ENCODE measurements around the gene ZRANB1.

ZRANB1 gene

DNA sequence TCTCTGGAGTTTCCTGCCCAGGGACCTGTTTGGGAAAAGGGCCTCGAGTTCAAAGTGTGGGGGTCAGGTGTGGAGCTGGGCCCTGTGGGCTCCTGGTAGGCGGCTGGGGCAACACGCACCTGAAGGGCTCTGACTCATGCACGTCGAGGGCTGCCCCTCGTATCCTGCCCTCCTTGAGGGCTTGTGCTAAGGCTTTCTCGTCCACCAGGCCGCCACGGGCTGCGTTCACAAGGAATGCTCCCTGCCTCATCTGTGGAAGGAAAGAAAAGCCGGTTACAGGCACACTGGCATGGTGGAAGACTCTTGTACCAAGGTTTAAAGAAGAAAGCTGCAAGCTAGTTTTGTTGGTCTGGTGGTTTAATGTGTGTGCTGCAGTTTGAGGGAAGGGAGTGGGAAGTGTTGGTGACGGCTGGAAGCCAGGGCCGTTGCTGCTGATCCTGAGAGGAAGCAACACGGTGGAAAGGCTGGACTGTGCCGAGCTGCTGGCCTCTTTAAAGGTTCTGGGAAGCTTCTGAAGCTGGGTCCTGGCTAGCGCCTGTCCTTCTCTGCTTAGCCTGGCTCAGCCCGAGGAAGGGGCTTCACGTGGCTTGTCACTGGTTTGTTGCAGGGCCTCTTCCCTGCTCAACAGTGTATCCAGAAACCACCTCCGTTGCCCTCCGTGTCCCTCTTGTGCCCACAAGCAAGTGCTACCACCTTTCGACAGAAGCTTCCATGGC lies 52.0 kb downstream of the ZRANB1 start:
- DNase-seq (ENCODE audit: low spot score): no peak

DNA sequence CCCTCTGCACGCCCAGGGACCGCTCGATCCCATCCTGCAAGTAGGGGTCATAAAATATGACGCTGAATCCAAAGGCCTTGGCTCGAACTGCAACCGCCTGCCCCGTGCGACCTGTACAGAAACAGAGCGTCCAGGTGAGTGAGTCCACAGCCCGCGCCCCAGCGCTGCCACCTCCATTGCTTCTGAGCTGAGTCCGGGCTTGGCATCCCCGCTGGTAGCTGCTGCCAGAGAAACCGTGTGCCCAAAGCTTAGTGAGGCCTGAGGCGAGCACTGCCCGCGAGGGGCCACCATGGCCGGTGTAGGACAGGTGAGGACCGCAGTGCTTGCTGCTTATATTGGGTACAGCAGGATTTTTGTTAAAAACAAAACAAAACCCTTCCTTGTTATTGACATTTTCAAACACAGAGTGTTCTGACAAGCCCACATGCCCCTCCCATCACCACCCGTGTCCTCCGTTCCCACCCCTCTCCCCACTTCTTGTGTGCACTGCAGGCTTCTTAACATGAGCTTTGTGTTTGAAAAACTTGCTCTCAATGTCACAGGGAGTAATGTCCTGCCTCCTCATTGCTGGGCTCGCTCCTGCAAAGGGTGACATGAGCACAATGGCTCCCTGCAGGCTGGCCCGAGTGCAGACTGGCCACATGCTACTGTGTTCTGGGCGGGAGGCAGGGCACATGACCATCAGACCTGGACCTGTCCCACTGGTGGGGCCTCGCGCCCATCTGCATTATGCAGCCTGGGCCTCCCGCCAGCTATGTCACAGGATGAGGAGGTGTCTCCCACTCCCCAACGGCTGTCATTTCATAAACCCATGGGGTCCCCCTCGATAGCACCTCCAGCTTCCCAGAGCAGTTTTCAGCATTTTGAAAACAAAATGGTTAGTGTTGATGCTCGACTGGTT lies 52.9 kb downstream of the ZRANB1 start:
- DNase-seq (ENCODE audit: low spot score): no peak

DNA sequence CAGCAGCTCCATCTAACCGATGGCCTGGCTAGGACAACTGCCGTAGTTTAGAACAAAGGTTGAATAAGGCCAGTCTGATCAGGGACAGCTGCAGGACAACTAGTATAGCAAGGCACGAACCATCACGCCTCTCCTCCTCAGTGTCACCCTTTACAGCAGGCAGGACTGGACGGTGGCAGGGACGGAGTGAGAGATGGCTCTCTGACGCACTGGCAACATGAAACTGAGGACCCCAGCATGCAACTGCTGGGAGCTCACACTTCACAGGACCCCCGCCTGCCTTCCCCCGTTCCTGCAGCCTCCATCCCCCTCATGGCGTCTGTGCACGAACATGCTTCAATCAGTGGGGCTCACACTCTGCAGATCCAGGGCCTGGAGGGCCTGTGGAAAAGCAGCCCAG lies 53.7 kb downstream of the ZRANB1 start:
- DNase-seq (ENCODE audit: low spot score): no peak

DNA sequence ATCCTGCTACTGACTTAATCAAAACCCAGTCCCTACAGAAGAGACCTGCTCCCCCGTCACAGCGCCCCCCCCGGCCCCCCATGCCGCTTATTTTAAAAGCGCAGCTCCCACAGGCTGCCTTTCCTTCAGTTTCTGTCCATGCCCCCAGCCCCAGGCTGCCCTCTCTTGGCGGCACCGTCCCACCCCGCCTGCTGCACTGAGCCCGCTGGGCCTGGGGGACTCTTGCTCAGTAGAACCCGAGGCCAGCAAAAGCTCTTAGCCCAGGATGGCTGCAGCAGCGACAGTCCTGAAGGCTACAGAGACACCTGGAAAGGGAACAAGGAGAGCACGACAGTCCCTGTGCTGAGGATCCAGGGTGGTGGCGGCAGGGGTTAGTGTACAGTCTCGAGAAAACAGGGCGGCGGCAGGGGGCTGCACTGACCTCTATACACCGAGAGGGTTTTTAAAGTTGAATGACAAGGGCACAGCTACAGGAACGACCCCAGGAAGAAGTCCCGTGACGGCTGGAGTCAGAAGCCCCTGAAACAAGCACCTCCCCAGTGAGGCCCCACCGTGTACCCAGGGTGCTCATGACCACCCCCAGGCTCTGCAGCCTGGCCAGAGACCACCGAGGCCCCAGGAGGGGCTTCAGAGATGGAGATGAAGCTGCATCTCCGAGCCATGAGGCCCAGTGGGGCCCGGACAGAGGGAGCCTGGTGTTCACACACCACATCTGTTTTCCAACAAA lies 54.4 kb downstream of the ZRANB1 start:
- no peak for DNase-seq (ENCODE audit: low spot score)

DNA sequence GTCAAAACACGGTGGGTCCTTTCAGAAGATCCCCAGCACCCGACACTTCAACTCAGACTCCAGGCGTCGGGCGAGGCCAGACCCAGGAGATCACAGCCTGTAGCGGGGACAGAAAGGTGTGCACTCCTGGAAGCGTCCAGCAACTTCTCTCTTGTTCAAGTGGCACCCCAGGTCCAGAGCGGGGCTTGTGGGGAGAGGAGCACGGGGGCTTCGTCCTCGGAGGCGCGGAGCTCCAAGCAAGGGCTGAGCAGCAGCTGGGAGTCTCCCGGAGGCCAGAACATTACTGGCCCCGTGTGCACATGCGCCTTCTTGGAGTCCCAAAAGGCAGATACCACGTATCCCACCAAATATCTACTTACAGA lies 54.9 kb downstream of the ZRANB1 start:
- no peak for DNase-seq (ENCODE audit: low spot score)

DNA sequence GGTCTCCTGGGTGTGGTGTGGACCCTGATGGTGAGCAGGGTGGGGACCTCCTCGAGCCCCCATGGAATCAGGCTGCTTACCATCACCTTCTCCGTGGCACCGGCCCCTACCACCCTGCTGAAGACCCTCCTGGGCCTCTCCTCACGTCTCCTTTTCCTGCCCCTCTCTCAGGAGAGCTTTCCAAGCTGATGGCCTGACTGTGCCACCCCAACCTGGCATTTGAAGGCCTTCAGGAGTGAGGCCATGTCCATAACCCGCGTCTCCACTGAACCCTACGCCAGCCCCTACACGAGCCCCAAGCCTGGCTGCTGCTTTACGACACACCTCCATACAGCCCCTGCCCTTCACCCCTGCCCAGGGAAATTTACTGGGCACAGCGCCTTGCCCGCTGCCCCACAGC lies 55.4 kb downstream of the ZRANB1 start:
- no peak for DNase-seq (ENCODE audit: low spot score)

DNA sequence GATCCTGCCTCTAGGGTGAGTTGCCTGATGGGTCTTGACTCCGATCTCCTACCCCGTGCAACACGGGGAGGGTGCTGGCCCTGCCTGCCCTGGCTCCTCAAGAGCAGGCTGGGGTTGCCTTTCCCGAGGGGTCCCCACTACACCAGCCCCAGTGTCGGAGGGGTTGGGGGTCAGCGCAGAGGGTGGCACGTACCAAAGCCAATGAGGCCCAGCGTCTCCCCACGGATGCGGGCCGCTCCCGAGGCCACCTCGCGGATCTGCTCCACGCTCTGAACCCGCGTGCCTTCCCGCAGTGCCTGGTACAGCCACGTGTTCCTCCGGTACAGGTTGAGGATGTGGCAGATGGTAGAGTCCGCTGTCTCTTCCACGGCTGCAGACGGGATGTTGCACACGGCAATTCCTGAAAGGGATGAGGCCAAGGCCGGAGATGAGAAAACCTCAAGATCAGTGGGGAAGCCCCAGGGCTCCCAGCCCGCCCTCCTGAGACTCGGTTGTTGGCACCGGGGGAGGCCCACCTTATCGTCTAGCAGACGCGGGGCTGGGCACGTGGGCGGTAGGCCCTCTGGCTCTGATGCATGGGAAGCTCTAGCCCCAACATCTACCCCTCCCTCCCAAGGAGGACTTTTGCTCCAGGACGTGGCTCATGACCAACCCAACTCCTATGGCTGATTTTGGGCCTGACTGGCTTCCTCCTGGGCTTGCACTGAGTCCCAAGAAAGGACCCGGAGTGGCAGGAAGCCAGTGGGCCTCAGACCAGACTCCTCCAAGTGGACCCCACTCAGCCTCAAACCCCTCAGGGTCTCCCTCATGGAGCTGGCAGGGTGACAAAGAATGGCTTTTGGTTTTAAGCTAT lies 56.1 kb downstream of the ZRANB1 start:
- no peak for DNase-seq (ENCODE audit: low spot score)

DNA sequence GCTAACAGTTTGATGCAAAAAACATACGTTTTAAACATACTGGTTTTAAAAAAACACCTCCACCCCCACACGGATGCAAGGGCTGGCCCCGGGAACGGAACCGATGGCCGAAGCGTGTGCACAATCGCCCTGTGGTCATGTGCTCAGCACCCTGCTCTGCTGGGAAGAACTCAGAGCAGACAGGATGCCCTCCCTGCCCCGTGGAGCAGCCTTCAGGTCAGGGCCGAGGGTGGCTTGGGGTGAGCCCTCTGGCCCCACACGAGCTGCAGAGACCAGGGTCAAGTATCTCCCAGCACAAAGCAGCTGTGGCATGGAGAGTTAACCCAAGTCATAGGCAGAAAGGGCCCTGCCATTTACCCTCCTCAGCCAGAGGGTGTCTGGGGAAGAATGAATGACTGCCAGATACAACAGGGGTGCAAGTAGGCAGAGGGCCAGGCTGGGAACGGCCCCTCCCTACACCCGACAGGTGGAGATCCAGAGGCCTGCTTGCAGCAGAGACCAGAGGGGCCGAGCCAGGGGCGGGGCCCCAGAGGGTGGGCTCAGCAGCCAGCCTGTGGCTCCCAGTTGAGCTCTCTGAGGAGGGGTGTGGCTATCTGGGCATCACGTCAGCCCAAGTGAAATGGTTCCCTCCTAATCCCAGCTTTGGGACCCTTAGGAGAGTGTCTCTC lies 56.8 kb downstream of the ZRANB1 start:
- DNase-seq (ENCODE audit: low spot score): no peak

DNA sequence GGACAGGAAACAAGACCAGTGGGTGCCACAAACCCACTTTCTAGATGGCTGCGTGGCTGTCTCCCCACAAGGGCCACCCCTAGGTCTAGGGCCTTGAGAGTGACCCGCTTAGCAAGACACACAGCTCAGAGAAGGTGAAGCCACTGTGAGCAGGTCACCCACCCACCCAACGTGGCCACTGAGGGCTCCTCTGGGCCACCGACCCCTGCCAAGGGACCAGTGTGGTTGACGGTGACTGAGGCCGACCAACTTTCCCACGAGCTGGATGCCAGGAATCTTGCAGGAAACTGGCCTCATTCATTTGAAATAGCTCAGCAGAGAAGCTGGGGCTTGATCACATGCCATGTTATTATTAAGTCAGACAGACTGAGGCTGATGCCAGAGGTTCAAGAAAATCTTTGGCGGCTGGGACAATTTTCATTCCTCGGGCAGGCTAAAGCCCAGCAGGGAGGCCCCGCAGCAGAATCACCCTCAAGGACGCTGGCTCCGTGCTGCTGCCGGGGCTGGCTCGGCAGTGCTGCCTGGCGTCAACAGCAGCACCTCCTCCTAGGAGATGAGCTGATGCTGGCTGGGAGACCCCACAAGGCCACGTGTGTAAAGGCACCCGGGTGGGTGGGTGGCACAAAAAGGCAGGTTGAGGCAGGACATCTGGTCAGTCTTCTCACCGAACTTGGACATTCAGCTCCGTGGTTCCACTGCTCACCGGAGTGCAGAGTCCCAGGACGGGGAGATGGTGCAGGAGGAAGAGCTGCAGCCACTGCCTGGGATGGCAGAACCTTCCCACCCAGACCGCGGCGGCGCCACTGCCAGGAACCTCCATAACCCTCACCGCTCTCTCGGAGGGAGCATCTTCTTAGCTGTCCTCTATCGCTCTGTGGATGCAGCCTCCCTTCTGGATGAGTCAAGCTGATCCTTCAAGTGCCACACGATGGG lies 57.8 kb downstream of the ZRANB1 start:
- peak; percentile 68 for DNase-seq (ENCODE audit: low spot score)

DNA sequence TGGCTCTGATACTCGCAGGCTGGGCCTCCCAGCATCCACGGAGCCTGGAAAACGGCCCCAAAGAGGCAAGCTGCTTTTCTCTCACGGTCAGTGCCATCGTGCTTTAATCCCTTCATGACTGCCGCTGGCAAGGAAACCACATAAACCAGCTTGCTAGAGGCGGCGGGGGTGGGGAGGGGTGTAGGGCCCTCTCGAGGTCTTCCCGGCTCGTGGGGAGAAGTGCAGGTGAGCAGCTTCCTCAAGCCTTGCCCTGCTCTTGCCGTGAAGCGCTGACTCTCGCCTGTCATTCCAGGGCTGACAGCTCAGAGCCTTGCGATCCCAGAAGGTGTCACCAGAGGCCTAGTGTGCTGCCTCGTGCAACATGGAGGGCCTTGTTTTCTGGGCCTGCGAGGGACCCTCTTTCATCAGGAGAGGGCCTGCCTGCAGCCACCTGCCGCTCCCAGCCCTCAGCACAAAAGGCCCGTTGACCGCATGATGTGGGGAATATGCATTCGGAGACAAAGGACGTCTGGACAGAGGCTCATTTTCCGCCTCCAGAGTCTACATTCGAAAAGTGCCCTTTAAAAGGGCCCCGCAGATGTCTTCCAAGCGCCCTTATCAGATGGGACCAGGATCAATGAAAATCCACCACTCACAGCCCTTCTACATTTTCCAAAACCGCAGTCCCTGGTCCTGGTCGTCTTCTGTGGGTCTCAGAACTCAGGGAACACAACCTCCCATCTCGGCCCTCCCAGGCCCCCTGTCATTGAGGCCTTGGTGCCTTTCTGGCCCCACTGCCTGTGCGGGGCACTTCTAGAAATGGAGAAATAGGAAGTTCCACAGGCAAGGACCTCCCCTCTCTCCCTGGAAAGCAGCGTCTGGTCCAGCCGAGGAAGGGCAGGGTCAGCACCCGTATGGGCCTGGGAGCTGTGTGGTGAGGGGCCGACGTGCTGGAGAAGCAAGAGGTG lies 58.7 kb downstream of the ZRANB1 start:
- peak; percentile 76 for DNase-seq (ENCODE audit: low spot score)

DNA sequence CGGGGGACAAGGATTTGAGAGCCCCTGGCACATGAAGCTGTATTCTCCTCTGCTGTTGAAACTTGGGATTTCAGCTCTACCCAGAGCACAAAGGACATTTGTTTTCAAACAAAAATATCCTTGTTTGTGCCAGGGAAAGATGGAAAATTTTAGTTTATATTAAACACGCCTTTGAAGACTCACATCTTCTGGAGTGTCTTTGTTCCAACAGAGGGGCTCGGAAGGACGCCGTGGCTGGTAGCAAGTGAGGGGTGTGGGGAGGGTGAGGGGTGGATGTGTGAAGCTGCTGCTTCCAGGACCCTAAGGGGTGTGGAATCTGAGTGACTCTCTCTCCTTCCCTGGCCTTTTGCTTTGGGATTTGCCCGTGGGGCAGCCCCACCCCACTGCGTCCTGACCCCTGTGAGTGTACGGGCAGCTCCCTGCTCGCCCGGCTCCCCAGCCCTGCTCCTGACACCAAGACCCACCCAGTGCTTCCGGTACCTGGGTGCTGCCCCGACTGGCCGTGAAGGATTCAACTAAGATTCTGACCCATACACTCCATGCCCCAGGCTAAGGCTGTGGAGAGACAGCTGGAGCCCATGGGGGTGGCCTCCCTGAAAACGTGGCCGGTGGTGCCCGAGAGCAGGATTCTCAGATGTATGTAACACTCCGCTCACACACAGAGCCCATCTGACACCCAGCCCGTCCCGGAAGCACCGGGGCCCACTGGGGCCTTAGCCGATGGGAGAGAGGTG lies 59.6 kb downstream of the ZRANB1 start:
- peak; percentile 85 for DNase-seq (ENCODE audit: low spot score)

DNA sequence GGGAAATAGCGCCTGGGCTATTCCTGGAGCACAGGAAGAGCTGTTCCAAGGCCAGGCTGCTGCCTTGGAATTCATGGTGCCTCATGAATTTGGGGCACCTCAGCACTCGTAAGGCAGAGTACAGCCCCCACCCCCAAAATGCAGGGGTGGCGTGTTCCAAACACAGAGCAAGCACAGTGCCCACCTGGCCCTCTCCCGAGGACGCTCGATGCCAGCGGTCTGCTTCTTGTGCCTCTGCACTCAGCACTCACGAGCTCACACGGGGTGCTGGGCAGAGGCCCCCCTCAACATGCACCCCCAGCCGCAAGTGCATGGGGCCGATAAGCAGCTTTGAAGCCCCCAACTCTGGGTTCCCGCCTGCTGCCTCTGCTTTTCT lies 60.1 kb downstream of the ZRANB1 start:
- DNase-seq (ENCODE audit: low spot score): no peak

DNA sequence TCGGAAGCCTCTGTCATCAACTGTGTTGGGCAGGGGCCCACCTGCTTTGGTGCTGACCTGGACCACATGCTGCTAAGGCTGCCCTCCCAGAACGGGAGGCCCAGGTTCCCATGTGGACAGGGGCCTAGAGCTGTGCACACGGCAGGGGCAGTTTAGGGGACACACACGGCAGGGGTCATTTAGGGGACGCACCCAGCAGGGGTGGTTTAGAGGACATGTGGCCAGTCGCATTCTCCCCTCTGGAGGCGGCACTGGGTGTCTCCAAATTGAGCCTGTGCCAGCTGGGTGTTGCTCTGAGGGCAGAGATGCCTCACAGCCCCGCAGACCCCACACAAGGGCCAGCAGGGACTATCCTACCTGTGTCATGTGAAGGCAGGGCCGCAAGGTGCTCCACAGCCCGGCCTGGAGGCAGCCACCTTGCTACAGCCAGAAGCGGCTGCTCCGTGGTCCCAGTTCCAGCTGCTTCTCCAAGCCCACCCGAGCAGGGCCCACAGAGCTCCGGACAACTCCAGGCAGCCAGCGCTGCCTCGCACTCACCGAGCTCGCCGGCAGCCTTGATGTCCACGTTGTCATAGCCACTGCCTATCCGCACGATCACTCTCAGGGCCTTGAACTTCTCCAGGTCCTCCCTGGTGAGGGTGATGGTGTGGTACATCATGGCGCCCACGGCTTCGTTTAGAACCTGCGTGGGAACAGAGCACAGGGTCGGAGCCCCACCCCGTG lies 60.7 kb downstream of the ZRANB1 start:
- no peak for DNase-seq (ENCODE audit: low spot score)

DNA sequence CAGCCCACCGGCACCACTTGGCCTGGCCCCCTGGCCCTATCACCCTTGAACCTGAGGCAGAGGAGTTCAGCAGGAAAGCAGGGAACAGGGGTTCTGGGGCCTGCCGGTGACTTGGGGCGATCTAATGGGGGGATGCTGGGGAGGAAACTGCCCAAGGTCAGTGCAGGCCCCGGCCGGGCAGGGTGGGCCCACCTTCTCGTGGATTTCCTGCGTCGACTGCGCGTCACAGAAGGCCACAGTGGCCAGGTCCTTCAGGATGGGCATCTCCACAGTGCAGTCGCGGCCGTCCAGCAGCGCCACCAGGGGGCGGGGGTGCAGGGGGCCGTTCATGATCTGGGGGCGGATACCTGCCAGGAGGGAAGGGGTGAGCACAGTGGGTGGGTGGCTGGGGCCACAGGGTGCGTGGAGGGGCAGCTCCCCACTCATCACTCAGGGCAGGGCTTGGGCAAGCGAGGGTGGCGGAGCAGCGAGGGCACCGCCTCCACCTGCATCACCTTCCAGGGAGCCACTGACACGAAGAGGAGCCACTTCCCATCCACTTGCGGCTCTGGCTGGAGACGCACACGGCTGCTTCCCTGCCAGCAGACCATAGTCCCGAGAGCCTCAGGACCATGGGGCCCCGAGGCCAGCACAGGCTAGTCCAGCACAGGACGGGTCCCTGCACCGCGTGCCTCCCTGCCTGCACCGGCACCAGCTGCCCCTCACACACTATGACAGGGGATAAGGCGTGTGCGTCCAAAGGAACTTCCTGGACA lies 61.4 kb downstream of the ZRANB1 start:
- no peak for DNase-seq (ENCODE audit: low spot score)

DNA sequence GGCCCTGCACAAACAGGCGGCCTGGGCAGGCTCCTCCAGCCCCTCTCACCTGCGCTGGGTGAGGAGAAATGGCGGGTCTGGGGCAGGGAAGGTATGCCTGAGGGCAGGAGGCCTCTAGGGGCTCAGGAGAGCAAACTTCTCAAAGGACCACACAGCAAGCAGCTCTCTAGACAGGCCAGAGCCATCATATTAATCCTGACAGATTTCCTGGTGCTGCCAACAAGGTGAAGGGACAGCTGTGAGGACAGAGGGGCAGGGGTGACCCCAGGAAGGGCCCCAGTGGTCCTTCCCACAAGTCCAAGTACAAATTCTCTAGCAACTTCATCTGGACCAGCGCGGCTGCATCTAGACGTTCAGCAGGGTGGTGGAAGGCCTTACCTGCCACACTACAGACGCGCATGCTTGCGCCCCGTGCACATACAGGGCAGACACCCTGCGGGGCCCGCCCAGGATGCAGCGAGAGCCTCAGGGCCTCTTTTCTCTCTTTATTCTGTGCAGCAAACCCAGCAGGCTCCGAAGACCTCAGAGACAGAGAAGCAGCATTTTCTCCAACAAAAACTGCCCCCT lies 62.1 kb downstream of the ZRANB1 start:
- DNase-seq (ENCODE audit: low spot score): no peak

DNA sequence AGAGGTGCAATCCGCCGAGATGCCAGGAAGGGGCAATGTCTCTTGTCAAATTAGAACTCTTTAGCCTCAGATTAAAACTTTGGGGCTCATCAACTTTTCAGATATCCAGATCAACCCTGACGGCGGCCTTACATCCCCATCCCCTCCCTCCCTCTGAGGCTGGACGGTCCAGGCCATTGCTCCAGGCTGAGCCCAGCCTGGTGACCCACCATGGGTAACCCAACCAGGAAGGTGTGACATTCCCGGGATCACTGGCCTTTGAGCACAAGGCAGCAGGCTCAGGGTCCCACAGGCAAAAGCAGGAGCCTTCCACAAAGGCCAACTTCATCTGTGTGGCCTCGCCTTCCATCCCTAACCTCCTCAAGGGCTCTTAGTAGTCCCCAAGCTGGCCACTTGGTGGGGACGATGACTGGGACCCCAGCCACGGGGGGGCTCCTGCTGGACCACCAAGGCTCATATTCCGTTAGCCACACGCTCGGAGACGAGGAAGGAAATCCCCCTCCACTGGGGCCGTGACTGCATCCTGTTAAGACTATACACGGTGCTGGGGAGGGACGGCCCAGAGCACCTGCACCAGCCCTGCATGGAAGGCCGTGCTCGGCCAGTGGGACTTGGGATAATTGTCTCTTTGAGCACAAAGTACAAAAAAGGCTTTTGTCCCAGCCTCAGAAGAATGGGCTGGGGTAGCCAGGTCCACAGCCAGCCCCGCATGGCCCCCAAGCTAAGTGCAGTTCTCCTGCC lies 62.8 kb downstream of the ZRANB1 start:
- DNase-seq (ENCODE audit: low spot score): no peak

All from globus pallidus (tissue), 1 donor.